GM12891 (cell line): ENCODE measurements around the gene TRPM3.
"Not testable (repeated sequence)": the region's sequence is repeated elsewhere in the genome, so short reads cannot be mapped to it uniquely, and the experiment has no call there.

Experiments
- POLR2A ChIP-seq: IDR thresholded peaks from 2 replicates; pipeline ENCODE4 v1.6.1; 2011; ENCODE audit warnings: low read depth, low read length, control low read depth
- POLR2AphosphoS5 ChIP-seq: IDR thresholded peaks from 2 replicates; pipeline ENCODE4 v1.6.1; 2011; ENCODE audit warnings: low read depth, low read length, control low read depth

DNA sequence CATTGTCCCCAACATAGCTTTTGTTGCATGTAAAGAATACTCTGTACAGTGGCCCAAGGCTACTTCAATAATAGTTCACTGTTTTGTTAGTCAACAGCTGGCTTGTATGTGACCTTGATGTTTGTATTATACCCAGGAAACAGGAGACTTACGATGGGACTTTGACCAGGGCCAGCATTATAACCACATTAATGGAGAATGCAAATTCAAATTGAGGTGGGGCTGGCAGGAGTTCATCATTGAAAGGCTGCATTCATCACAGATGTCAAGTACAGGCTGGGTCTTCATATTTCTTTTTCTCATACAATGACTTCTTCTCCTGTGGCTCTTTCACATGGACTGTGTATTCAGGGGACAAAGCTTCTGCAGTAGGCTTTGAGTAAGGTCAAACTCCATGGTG lies 396.6 kb downstream of the TRPM3 start:
- TF ChIP-seq POLR2A, POLR2AphosphoS5: not testable (repeated sequence)
